GM19438 (cell line): Measurements from ENCODE around the gene RFPL1.
"Not testable (repeated sequence)": the region's sequence is repeated elsewhere in the genome, so short reads cannot be mapped to it uniquely, and the experiment has no call there.

Source experiments
- ATAC-seq: cut with Tn5 transposase; IDR thresholded peaks from one replicate; pipeline ENCODE4 v1.9.1; 2021; ENCODE audit warnings: low read depth; ENCODE audit not compliant: unreplicated experiment

RFPL1 gene

GRCh38 chr22:29475550-29475949 lies 37.2 kb downstream of the RFPL1 start:
- ATAC-seq, result peak; percentile 66

DNA sequence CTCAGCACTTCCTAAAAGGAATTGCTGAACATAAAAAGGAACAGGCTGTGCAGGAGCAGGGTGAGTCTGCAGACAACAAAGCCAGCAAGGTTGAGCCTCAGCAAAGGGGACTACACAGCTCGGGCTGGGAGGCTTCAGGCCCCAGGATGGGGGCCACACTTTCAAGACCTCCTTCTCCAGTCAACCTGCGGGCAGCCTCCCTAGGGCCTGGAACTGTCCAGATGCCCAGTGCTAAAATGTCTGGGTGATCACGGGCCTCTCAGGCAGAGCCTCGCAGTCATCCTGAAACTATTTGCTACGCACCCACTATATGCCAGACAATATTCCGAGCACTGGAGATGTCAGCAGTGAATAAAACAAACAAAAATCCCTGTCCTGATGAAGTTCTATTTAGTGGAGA lies 37.7 kb downstream of the RFPL1 start:
- ATAC-seq, result no peak

- ATAC-seq, result no peak
Measured at GRCh38 chr22:29477723-29478318, 39.4 kb downstream of the RFPL1 start.

DNA sequence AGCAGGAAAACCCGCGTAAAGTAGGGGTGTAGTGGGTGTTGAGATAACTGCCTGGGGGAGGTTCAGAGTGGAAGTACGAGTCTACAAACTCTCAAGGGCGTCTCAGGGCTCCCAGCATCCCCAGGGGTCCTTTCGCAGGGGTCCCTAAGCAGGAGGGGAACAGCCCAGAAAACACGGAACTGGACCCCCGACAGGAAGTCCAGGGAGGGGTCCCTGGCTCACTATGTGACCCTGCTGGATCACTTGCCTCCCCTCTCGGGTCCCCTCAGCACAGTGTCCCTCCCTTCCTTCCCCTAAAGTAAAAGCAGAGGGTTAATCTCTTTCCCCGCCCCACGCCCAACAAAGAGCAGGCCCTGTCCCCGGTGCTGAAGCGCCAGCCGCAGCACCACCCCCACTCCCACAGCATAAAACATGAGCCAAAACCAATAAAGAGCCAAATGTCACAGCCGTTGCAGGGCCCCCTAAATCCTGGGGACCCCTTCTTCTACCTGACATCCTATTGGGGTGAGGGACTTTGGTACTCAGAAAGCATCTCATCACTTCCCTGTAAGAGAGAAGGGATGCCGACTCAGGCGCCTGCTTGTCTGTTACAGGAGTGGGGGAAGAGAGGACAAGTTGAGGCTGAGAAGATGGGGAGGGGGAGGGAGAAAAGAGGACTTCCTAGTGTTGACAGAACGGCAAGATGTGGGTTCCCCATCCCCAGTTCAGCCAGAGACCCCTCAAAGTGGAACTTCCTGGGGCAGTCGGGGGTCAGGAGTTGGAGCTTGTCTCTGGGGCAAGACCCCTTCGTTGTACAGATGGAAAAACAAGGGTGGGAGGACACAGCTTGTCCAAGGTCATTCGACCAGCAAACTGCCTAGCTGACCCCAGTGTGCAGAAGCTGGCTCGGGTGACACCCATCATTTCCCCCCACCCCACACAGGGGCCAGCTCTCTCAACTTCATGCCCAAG lies 40.2 kb downstream of the RFPL1 start:
- no peak for ATAC-seq

DNA sequence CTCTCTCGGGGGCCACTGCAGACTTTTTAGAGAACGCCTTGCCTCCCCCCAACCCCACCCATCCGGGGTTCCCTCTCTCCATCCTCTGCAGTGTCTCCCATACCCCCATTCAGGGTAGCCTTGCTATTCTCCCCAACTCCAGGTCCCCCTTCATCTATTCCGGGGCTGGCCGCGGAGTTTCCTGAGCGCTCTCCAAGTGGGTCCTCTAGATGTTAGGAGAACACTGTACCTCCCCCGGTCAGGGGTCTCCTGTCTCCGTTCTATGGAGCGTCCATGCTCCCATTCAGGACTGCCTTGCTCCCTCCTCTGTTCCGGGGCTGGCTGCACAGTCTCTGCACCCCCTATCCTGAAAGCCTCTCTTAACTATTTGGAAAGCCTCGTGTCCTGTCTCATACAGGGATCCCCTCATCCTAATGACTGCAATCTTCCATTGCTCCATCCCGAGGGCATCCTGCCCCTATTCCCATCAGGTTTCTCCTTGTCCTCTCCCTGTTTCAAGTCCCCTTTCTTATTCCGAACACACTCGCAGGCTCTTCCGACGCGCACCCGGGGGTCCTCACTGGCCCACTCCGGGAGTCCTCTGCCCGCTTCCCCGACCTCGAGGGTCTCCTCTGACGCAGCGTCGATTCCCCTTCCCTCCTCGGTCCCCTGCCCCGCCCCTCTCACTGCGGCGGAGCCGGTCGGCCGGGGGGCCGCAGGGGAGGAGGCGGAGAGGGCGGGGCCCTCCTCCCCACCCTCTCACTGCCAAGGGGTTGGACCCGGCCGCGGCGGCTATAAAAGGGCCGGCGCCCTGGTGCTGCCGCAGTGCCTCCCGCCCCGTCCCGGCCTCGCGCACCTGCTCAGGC lies 41.3 kb downstream of the RFPL1 start, which contains the start of gene NEFH:
Gene NEFH, plus strand, starts transcription at position 802 of the 845 bp plus-strand sequence. CDS start 45 bp downstream, outside the sequence.
- no peak for ATAC-seq

DNA sequence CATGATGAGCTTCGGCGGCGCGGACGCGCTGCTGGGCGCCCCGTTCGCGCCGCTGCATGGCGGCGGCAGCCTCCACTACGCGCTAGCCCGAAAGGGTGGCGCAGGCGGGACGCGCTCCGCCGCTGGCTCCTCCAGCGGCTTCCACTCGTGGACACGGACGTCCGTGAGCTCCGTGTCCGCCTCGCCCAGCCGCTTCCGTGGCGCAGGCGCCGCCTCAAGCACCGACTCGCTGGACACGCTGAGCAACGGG lies 41.8 kb downstream of the RFPL1 start:
- ATAC-seq, result no peak

DNA sequence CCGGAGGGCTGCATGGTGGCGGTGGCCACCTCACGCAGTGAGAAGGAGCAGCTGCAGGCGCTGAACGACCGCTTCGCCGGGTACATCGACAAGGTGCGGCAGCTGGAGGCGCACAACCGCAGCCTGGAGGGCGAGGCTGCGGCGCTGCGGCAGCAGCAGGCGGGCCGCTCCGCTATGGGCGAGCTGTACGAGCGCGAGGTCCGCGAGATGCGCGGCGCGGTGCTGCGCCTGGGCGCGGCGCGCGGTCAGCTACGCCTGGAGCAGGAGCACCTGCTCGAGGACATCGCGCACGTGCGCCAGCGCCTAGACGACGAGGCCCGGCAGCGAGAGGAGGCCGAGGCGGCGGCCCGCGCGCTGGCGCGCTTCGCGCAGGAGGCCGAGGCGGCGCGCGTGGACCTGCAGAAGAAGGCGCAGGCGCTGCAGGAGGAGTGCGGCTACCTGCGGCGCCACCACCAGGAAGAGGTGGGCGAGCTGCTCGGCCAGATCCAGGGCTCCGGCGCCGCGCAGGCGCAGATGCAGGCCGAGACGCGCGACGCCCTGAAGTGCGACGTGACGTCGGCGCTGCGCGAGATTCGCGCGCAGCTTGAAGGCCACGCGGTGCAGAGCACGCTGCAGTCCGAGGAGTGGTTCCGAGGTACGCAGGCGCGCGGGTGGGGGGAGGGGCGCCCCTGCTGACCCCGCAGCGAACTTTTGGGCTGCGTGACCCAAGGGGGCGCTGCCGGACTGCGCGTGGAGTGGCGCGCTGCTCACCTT lies 42.3 kb downstream of the RFPL1 start:
- ATAC-seq, result no peak

GRCh38 chr22:29481265-29482000 lies 43.0 kb downstream of the RFPL1 start:
- no peak for ATAC-seq

DNA sequence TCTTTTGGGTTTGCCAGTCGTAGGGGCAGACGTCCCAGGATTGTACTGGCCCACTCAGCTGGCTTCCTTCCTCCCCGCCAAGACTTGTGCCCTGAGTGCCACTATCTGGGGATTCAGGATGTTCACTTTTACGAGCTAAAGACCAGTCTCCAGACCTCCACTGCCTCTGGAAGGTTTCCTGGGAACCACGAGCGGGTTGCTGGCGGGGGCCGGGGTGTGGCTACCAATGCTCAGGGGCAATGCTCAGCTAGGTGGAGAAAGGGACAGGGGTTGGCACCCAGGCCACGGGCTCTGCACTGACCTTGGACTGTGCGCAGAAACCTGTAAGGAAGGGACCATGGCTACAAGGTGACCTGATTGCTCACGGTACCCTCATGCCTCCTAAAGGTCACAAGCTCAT lies 43.9 kb downstream of the RFPL1 start:
- no peak for ATAC-seq

DNA sequence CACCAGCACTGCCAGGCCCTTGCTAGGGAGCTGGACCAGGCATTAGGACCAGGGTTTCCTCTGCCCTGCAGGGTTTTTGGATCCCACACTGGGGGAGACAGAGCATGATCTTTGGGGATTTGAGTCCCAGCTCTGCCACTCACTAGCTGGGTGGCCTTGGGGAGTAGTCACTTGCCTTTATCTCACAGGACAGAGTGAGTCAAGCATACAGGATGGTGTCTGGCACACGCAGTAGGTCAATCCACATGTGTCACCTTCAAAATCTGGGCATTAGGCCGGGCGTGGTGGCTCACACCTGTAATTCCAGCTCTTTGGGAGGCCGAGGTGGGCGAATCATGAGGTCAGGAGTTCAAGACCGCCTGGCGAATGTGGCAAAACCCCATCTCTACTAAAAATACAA lies 44.3 kb downstream of the RFPL1 start:
- no peak for ATAC-seq

- ATAC-seq, result no peak
Measured at GRCh38 chr22:29483254-29483653, 44.9 kb downstream of the RFPL1 start.

GRCh38 chr22:29484642-29485041 lies 46.3 kb downstream of the RFPL1 start:
- no peak for ATAC-seq

- no peak for ATAC-seq
Measured at GRCh38 chr22:29485448-29485847, 47.1 kb downstream of the RFPL1 start.

GRCh38 chr22:29487426-29487986 lies 49.1 kb downstream of the RFPL1 start:
- ATAC-seq, result no peak

DNA sequence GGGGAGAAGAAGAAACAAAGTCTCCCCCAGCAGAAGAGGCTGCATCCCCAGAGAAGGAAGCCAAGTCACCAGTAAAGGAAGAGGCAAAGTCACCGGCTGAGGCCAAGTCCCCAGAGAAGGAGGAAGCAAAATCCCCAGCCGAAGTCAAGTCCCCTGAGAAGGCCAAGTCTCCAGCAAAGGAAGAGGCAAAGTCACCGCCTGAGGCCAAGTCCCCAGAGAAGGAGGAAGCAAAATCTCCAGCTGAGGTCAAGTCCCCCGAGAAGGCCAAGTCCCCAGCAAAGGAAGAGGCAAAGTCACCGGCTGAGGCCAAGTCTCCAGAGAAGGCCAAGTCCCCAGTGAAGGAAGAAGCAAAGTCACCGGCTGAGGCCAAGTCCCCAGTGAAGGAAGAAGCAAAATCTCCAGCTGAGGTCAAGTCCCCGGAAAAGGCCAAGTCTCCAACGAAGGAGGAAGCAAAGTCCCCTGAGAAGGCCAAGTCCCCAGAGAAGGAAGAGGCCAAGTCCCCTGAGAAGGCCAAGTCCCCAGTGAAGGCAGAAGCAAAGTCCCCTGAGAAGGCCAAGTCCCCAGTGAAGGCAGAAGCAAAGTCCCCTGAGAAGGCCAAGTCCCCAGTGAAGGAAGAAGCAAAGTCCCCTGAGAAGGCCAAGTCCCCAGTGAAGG lies 50.9 kb downstream of the RFPL1 start:
- not testable (repeated sequence) for ATAC-seq

GRCh38 chr22:29491012-29491411 lies 52.6 kb downstream of the RFPL1 start:
- ATAC-seq, result no peak
